HL-60 (cell line): ENCODE results near the gene XPC.

Experiments used
- DNase-seq, 2 experiments: peaks; one replicate each; pipeline ENCODE4 v3.0.0-alpha.2; 2010 to 2020; ENCODE audit warnings: low read depth in 1 of 2, low spot score in 1 of 2
- H3K27ac ChIP-seq: fragments of 250-450 bp; sonication (Bioruptor Pico); replicated peaks from 2 replicates; pipeline ENCODE4 v1.5.1; 2020; ENCODE audit warnings: mild to moderate bottlenecking, moderate library complexity
- H3K27me3 ChIP-seq: fragments of 250-450 bp; sonication (Bioruptor Pico); 2 replicates; pipeline ENCODE4 v1.5.1; 2021; ENCODE audit warnings: mild to moderate bottlenecking, moderate library complexity; ENCODE audit not compliant: insufficient read depth, poor library complexity, severe bottlenecking
- H3K4me3 ChIP-seq: replicated peaks from 2 replicates; pipeline ENCODE4 v1.5.1; 2011; ENCODE audit warnings: mild to moderate bottlenecking, control low read depth, low read length; ENCODE audit not compliant: insufficient read depth
- CTCF ChIP-seq: IDR thresholded peaks from one replicate; pipeline ENCODE4 v1.5.1; 2011; ENCODE audit warnings: low read length, control low read depth, inconsistent platforms; ENCODE audit not compliant: insufficient read depth
- GABPA ChIP-seq: IDR thresholded peaks from 2 replicates; pipeline ENCODE4 v1.6.1; 2012; ENCODE audit warnings: low read depth
- POLR2AphosphoS5 ChIP-seq: IDR thresholded peaks from 2 replicates; pipeline ENCODE4 v1.6.1; 2012; ENCODE audit warnings: low read depth
- REST ChIP-seq: IDR thresholded peaks from 2 replicates; pipeline ENCODE4 v1.6.1; 2012; ENCODE audit warnings: low read depth; ENCODE audit not compliant: insufficient replicate concordance
- SPI1 ChIP-seq: IDR thresholded peaks from 2 replicates; pipeline ENCODE4 v1.6.1; 2012; ENCODE audit warnings: low read depth, mild to moderate bottlenecking, borderline replicate concordance

The XPC gene

GRCh38 chr3:14134291-14134690 lies 44.1 kb downstream of the XPC start:
- H3K27me3 ChIP-seq: no peaks in the 10 kb centered on the region
- no peak for TF ChIP-seq CTCF
- no peak overlapping the region for H3K4me3 ChIP-seq
- no peak overlapping the region for H3K27ac ChIP-seq
- no peak for DNase-seq

DNA sequence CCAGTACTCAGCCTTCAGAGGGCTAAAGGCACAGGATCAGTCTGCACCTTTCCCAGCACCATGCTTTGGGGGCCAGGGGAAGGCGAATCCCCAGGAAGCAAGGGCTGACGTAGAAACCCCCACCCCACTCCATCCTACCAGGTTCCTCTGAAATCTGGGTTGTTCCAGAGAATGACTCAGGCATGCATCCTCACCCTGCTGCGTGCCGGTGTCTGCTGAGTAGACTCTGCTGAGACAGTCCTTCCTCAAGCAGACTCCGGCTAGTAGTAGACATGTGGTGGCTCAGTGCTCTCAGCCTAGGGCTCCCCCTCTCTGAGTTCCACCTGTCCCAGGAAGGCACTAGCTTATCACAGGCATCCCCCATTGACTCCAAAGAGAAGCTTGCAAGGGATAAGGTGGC lies 44.5 kb downstream of the XPC start:
- no peaks in the 10 kb centered on the region for H3K27me3 ChIP-seq
- no peak for TF ChIP-seq POLR2AphosphoS5
- TF ChIP-seq GABPA: no peak
- TF ChIP-seq REST: no peak
- no peak for TF ChIP-seq CTCF
- TF ChIP-seq SPI1: no peak

GRCh38 chr3:14133188-14133800 lies 45.1 kb downstream of the XPC start:
- DNase-seq: no peak
- H3K27ac ChIP-seq: no peak overlapping the region
- H3K27me3 ChIP-seq: no peaks in the 10 kb centered on the region
- no peak overlapping the region for H3K4me3 ChIP-seq
- TF ChIP-seq POLR2AphosphoS5: no peak
- TF ChIP-seq REST: no peak
- no peak for TF ChIP-seq SPI1
- TF ChIP-seq CTCF: no peak
- TF ChIP-seq GABPA: no peak

More for the DNA sequence above, 44.5 kb downstream of the XPC start:
- no peak for DNase-seq
- H3K27ac ChIP-seq: no peak overlapping the region
- no peak overlapping the region for H3K4me3 ChIP-seq

- no peak overlapping the region for H3K27ac ChIP-seq
- no peak for DNase-seq
- TF ChIP-seq CTCF (no peak), GABPA (no peak), REST (no peak), SPI1 (no peak), POLR2AphosphoS5 (no peak)
- no peaks in the 10 kb centered on the region for H3K27me3 ChIP-seq
- no peak overlapping the region for H3K4me3 ChIP-seq
Measured at GRCh38 chr3:14132689-14133088, 45.7 kb downstream of the XPC start.
